AG09319 (cell line): ENCODE results near the gene CRTC3.
A peak's percentile ranks its signal among the peaks of the same experiment; 100 is the strongest.

Source experiments
- DNase-seq: peaks from one replicate; pipeline ENCODE4 v3.0.0-alpha.2; 2010; ENCODE audit warnings: low read depth; ENCODE audit errors: extremely low read depth
- CTCF ChIP-seq: IDR thresholded peaks from 2 replicates; pipeline ENCODE4 v1.5.1; 2011; ENCODE audit warnings: low read depth, mild to moderate bottlenecking, inconsistent platforms, low read length, moderate library complexity

The CRTC3 gene

GRCh38 chr15:90545095-90545494 lies 15.4 kb downstream of the CRTC3 start:
- TF ChIP-seq CTCF = no peak
- no peak for DNase-seq

GRCh38 chr15:90547540-90547939 lies 17.8 kb downstream of the CRTC3 start:
- DNase-seq = no peak
- TF ChIP-seq CTCF = no peak

- no peak for DNase-seq
- no peak for TF ChIP-seq CTCF
Observed at GRCh38 chr15:90550919-90551318, 21.2 kb downstream of the CRTC3 start.

GRCh38 chr15:90552162-90552928 lies 22.6 kb downstream of the CRTC3 start:
- no peak for TF ChIP-seq CTCF
- peak; percentile 38 for DNase-seq

- TF ChIP-seq CTCF = no peak
Observed at GRCh38 chr15:90552929-90553211, 23.1 kb downstream of the CRTC3 start.

GRCh38 chr15:90553248-90553745 lies 23.6 kb downstream of the CRTC3 start:
- peak; percentile 85 for DNase-seq
- no peak for TF ChIP-seq CTCF

More at GRCh38 chr15:90552929-90553211, 23.1 kb downstream of the CRTC3 start:
- no peak for DNase-seq

- DNase-seq = peak; percentile 36
- no peak for TF ChIP-seq CTCF
Observed at GRCh38 chr15:90557186-90558084, 27.7 kb downstream of the CRTC3 start.
